ENCODE measurements around the gene TRUB2.

GRCh38 chr9:128296340-128297220 lies 25.7 kb downstream of the TRUB2 start:
- TF ChIP-seq CTCF (IDR thresholded peaks at IDR 0.05) (no peak), POLR2A (IDR thresholded peaks at IDR 0.05) (no peak)

All from adrenal gland (tissue), 5 donors.